IPS-18a (cell line): ENCODE measurements around the gene ITPKB.

Experiments
- H3K27ac ChIP-seq: one replicate; pipeline ENCODE4 v1.5.1; 2013; ENCODE audit warnings: low read length
- H3K27me3 ChIP-seq: one replicate; pipeline ENCODE4 v1.6.1; 2013; ENCODE audit warnings: mild to moderate bottlenecking, low read length; ENCODE audit not compliant: control insufficient read depth, insufficient read depth
- H3K36me3 ChIP-seq: one replicate; pipeline ENCODE4 v1.6.1; 2013; ENCODE audit warnings: low read depth, low read length; ENCODE audit not compliant: control insufficient read depth
- H3K4me1 ChIP-seq: one replicate; pipeline ENCODE4 v1.6.1; 2013; ENCODE audit warnings: low read depth, low read length; ENCODE audit not compliant: control insufficient read depth
- H3K4me3 ChIP-seq: one replicate; pipeline ENCODE4 v1.5.1; 2013; ENCODE audit warnings: low read length
- H3K9ac ChIP-seq: one replicate; pipeline ENCODE4 v1.6.1; 2013; ENCODE audit warnings: mild to moderate bottlenecking, low read length, moderate library complexity
- H3K9me3 ChIP-seq: one replicate; pipeline ENCODE4 v1.6.1; 2013; ENCODE audit warnings: low read depth, low read length; ENCODE audit not compliant: control insufficient read depth

The ITPKB gene

GRCh38 chr1:226686440-226687425, 52.3 kb downstream of the ITPKB start:
- no peaks in the 10 kb centered on the region for H3K9me3 ChIP-seq
- H3K27ac ChIP-seq: no peak overlapping the region
- no peak overlapping the region for H3K4me3 ChIP-seq
- no peaks in the 10 kb centered on the region for H3K36me3 ChIP-seq
- no peak overlapping the region for H3K9ac ChIP-seq
- H3K4me1 ChIP-seq: peaks cover 14% of the 10 kb centered on the region
- peaks cover 7% of the 10 kb centered on the region for H3K27me3 ChIP-seq

- no peaks in the 10 kb centered on the region for H3K9me3 ChIP-seq
- H3K27ac ChIP-seq: no peak overlapping the region
- H3K9ac ChIP-seq: no peak overlapping the region
- peaks cover 19% of the 10 kb centered on the region for H3K27me3 ChIP-seq
- no peak overlapping the region for H3K4me3 ChIP-seq
- H3K36me3 ChIP-seq: no peaks in the 10 kb centered on the region
- H3K4me1 ChIP-seq: peaks cover 18% of the 10 kb centered on the region
These were observed 53.8 kb downstream of the ITPKB start for GRCh38 chr1:226685196-226685820.

- H3K9me3 ChIP-seq: no peaks in the 10 kb centered on the region
- no peak overlapping the region for H3K27ac ChIP-seq
- peaks cover 24% of the 10 kb centered on the region for H3K4me1 ChIP-seq
- no peak overlapping the region for H3K9ac ChIP-seq
- H3K4me3 ChIP-seq: no peak overlapping the region
- peaks cover 27% of the 10 kb centered on the region for H3K27me3 ChIP-seq
- no peaks in the 10 kb centered on the region for H3K36me3 ChIP-seq
These were observed 55.1 kb downstream of the ITPKB start for GRCh38 chr1:226684026-226684425.

DNA sequence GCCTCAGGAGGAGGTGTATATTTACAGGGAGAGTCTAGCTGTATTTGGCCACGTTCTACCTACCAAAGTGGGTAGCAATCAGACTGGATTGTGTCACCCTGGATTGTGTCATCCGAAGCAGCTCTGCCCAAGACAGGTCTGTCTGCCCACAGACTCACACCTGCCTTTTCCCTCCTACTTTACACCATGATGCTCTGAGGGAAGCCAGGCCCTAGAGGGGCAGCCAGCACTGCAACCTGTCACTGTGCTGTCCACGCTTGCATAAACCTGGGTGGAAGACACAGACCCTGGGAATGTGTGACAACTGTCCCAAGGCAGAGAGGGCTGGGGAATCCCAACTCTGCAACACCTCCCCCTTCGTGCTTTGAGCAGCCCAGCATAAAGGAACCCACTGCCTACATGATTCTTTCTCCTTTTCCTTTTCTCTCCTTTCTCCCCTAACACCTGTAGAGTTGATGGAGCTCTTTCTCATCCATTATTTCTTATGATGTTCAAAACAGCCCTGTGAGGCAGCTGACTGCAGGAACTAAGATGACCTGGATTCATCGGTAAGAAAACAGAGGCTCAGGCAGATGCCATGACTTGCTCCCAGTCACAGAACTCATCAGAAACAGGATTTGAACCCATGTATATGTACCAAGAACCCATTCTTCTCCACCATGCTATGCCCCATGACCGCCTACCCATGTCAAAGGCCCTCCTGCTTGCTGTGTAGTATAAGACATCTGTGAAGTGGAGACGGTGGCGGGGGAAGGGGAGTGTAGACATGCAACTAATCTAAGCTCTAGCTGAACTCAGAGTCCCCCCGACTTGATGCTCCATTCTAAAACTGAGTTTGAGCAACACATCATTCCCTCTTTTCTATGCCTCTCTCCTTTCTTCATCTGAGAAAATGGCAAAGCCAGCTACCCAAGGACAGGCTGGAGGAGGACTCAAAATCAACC, 55.9 kb downstream of the ITPKB start:
- Histone ChIP-seq H3K9ac (no peak overlapping the region), H3K36me3 (no peaks in the 10 kb centered on the region), H3K4me1 (peaks cover 18% of the 10 kb centered on the region), H3K27me3 (peaks cover 35% of the 10 kb centered on the region), H3K9me3 (no peaks in the 10 kb centered on the region), H3K27ac (no peak overlapping the region), H3K4me3 (no peak overlapping the region)

DNA sequence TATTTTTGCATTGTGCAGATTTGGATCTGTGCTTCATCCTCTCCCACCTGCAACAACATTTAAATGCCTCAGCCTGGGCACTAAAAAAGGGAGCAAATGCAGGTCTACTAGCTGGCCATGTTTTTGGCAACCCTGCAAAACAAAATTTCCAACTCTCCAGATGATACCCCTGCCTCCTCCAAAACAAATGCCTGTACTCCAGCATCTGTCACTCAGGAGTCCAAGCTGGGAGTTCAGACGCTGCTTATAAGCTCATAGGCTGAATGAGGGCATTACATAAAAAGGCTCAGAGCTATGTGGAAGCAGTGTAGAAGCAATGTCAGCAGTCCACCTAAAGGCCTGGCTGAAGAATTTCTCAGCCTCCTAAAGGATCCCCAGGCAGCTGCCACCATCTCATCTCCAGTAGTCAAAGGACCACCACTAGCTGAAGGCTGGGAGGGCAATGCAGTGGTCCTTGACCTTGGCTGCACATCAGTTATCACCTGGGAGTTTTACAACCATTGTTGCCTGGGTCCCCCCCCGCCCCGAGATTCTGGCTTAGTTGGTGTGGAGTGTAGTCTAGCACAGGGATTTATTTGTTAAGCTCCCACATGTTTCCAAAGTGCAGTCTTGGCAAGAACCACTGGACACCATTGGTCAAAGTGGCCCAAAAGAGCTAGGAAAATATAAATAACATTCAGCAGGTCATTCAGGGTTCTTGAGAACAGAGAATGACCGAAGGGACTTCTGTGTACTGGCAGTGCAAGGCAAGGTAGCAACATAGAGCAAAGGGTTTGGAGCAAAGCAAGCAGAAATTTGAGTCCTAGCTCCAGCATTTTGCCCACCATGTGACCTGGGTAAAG, 57.2 kb downstream of the ITPKB start:
- H3K27ac ChIP-seq: no peak overlapping the region
- peaks cover 43% of the 10 kb centered on the region for H3K27me3 ChIP-seq
- no peaks in the 10 kb centered on the region for H3K36me3 ChIP-seq
- no peaks in the 10 kb centered on the region for H3K9me3 ChIP-seq
- no peak overlapping the region for H3K4me3 ChIP-seq
- H3K4me1 ChIP-seq: peaks cover 19% of the 10 kb centered on the region
- no peak overlapping the region for H3K9ac ChIP-seq

DNA sequence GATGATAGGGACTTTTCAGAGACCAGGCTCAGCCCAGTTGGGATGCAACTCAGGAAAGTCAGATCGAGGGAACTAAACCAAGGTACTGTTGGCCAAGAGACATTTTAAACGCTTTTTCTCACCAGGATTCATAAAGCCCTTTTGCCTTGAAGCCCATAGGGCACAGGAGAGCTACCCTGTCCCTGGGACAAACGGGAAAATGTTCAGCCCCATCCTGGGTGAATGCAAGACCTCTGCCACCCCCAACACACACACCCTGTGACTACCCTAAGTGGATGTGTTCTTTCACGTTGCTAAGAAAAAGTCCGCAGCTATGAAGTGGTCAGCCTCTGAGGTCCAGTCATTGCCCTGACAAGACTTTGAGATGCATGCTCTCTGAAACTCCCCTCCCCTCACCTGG, 58.4 kb downstream of the ITPKB start:
- no peaks in the 10 kb centered on the region for H3K36me3 ChIP-seq
- H3K27ac ChIP-seq: no peak overlapping the region
- no peak overlapping the region for H3K9ac ChIP-seq
- H3K4me3 ChIP-seq: peak overlapping the region; percentile 50
- H3K9me3 ChIP-seq: no peaks in the 10 kb centered on the region
- H3K27me3 ChIP-seq: peaks cover 43% of the 10 kb centered on the region
- H3K4me1 ChIP-seq: peaks cover 21% of the 10 kb centered on the region

- peak overlapping the region; percentile 50 for H3K4me3 ChIP-seq
- peaks cover 25% of the 10 kb centered on the region for H3K4me1 ChIP-seq
- H3K36me3 ChIP-seq: no peaks in the 10 kb centered on the region
- peaks cover 43% of the 10 kb centered on the region for H3K27me3 ChIP-seq
- no peak overlapping the region for H3K27ac ChIP-seq
- peak overlapping the region; percentile 46 for H3K9ac ChIP-seq
- H3K9me3 ChIP-seq: no peaks in the 10 kb centered on the region
These were observed 59.1 kb downstream of the ITPKB start for GRCh38 chr1:226679853-226680516.

- Histone ChIP-seq H3K9ac (no peak overlapping the region), H3K27ac (no peak overlapping the region), H3K4me1 (peaks cover 25% of the 10 kb centered on the region), H3K9me3 (no peaks in the 10 kb centered on the region), H3K4me3 (no peak overlapping the region), H3K36me3 (no peaks in the 10 kb centered on the region), H3K27me3 (peaks cover 43% of the 10 kb centered on the region)
These were observed 59.8 kb downstream of the ITPKB start for GRCh38 chr1:226679262-226679661.

DNA sequence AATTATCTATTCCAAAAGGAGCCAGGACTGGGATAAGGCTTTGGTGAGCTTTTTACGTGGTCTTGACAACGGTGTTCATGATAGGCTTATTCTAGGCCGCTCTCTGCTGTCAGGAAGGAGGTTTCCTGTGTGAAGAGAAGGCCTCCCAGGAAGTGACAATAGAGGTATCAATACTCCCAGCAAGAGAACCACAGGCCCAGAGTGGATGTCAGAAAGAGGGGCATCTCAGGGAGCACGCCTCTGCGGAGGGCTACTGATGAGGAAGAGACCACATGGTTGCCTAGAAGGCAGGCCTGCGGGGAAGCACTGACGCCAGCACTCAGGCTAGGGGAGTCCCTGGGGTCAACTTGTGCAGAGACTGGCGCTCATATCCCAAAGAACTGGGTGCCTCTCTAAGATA, 60.4 kb downstream of the ITPKB start:
- H3K27ac ChIP-seq: no peak overlapping the region
- no peaks in the 10 kb centered on the region for H3K36me3 ChIP-seq

DNA sequence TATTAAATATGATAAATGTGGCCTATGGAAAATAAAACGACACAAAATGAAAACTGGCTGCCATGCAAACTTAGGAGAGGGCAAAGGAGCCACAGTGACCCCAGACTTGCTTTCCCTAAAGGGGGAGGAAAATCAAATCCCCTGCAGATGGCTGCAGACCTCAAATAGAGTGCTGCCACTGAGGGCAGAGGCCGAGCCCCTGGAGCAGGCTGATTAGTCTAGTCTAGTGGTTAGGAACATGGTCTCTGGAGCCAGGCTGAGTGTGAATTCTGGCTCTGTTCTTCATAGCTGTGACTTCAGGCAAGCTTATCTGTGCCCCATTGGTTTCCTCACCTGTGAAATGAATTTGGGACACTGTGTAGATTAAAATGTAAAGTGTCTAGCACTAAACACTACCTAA, 60.8 kb downstream of the ITPKB start:
- H3K4me1 ChIP-seq: peaks cover 25% of the 10 kb centered on the region
- peaks cover 43% of the 10 kb centered on the region for H3K27me3 ChIP-seq
- no peak overlapping the region for H3K9ac ChIP-seq
- H3K27ac ChIP-seq: no peak overlapping the region
- no peak overlapping the region for H3K4me3 ChIP-seq
- H3K9me3 ChIP-seq: no peaks in the 10 kb centered on the region
- H3K36me3 ChIP-seq: no peaks in the 10 kb centered on the region

More for the DNA sequence above, 60.4 kb downstream of the ITPKB start:
- no peak overlapping the region for H3K9ac ChIP-seq
- H3K9me3 ChIP-seq: no peaks in the 10 kb centered on the region
- peaks cover 43% of the 10 kb centered on the region for H3K27me3 ChIP-seq
- no peak overlapping the region for H3K4me3 ChIP-seq
- peaks cover 25% of the 10 kb centered on the region for H3K4me1 ChIP-seq
